ENCODE measurements around the gene BCL2A1. TPM values are rescaled to one million over a fixed set of nuclear protein-coding genes. Genes with fewer than 3 reads are reported as not detected.
"Not testable (repeated sequence)": the region's sequence is repeated elsewhere in the genome, so short reads cannot be mapped to it uniquely, and the experiment has no call there.

The BCL2A1 gene
- 2.5 and 5.0 TPM in 2 replicates for total RNA-seq (2012; rRNA removed)

DNA sequence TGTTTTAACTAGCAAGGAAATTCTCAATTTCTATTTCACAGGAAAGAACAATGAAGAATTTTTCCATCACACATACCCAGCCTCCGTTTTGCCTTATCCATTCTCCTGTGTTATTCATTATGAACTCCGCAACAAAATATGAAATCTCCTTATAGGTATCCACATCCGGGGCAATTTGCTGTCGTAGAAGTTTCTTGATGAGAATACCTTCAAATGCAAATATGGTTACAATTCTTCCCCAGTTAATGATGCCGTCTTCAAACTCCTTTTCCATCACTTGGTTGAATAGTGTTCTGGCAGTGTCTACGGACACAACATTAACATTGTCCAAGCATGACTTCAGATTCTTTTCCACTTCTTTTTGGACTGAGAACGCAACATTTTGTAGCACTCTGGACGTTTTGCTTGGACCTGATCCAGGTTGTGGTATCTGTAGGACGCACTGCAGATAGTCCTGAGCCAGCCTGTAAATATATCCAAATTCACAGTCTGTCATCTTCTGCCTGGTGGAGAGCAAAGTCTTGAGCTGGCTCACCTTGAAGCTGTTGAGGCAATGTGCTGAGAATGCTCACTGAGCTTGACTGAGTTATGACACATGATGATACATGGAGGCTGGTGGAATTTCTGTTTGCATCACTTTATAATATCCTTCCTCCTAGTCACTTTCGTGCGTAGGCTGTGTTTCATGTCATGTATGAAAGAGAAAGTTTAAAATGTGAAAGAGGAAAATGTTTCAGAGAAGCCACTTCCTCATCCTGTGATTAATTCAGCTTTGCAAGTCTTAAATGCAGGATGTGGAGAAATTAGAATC is at the start of gene BCL2A1:
BCL2A1 (minus strand) TSS at position 573 of the 811 bp plus-strand sequence; CDS start at position 496, 77 bp downstream.
- H3K9me3 ChIP-seq (replicated peaks; ENCODE audit: low read length), result no peaks in the 10 kb centered on the region
- H3K9ac ChIP-seq (ENCODE audit: low read depth, low read length), result no peak within 1 kb of the TSS
- peaks cover 11% of the 10 kb centered on the region for H3K4me1 ChIP-seq (ENCODE audit: control insufficient read depth, insufficient read depth, low read length)
- peak within 1 kb of the TSS; percentile 47 for H3K4me2 ChIP-seq (ENCODE audit: low read length)
- H3K27me3 ChIP-seq (ENCODE audit: control insufficient read depth, insufficient read depth, low read length), result no peaks in the 10 kb centered on the region
- no peaks in the 10 kb centered on the region for H3K36me3 ChIP-seq (ENCODE audit: insufficient read depth, low read length)
- H3K4me3 ChIP-seq (ENCODE audit: low read length), result no peak within 1 kb of the TSS

DNA sequence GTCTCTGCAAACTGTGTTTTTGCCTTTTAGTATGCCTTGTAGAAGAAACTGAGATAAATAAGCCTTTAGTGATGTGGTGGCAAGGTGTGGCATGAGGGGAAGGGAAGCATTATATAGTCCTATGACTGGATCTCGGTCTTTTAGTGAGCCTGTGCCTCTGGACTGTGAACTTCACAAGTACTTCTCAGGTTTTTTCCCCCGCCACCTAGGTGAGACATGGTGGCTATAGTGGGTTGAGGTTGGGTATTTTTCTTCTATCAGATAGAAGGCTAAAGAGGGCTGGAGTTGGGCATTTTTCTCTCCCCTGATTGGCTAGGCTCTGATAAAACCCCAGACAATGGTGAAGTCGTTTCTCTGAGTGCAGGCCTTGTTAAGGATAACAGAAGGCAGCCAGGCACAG is 49.7 kb upstream of the BCL2A1 start:
- Histone ChIP-seq H3K9ac (ENCODE audit: low read depth, low read length) (no peak overlapping the region), H3K27me3 (ENCODE audit: control insufficient read depth, insufficient read depth, low read length) (peaks cover 3% of the 10 kb centered on the region), H3K4me2 (ENCODE audit: low read length) (no peak overlapping the region), H3K4me3 (ENCODE audit: low read length) (no peak overlapping the region), H3K4me1 (ENCODE audit: control insufficient read depth, insufficient read depth, low read length) (no peaks in the 10 kb centered on the region), H3K36me3 (ENCODE audit: insufficient read depth, low read length) (no peaks in the 10 kb centered on the region), H3K9me3 (replicated peaks; ENCODE audit: low read length) (no peaks in the 10 kb centered on the region)

DNA sequence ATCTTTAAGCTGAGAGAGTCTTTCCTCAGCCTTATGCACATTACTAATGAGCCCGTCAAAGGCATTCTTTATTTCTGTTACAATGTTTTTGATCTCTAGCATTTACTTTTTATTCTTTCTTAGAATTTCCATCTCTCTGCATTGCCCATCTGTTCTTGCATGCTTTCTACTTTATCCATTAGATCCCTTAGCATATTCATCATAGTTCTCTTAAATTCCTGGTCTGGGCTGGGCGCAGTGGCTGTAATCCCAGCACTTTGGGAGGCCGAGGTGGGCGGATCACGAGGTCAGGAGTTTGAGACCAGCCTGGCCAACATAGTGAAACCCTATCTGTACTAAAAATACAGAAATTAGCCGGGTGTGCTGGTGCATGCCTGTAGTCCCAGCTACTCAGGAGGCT is 49.2 kb upstream of the BCL2A1 start:
- H3K9me3 ChIP-seq (replicated peaks; ENCODE audit: low read length); H3K27me3 ChIP-seq (ENCODE audit: control insufficient read depth, insufficient read depth, low read length); H3K36me3 ChIP-seq (ENCODE audit: insufficient read depth, low read length); H3K4me1 ChIP-seq (ENCODE audit: control insufficient read depth, insufficient read depth, low read length); H3K4me3 ChIP-seq (ENCODE audit: low read length); H3K4me2 ChIP-seq (ENCODE audit: low read length); H3K9ac ChIP-seq (ENCODE audit: low read depth, low read length): not testable (repeated sequence)

DNA sequence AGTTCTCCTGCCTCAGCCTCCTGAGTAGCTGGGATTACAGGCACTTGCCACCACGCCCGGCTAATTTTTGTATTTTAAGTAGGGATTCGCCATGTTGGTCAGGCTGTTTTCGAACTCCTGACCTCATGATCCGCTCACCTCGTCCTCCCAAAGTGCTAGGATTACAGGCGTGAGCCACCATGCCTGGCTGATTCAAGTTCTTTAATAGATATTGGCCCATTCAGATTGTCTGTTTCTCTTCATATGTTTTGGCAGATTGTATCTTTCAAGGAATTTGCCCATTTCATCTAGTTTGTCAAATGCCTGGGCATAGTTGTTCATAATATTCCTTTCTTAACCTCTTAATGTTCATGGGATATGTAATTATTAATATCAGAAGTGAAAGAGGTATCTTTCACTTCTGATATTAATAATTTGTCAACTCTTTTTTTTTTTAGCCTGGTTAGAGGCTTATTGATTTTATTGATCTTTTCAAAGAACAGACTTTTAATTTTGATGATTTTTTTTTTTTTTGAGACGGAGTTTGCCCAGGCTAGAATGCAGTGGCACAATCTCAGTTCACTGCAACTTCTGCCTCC is 48.3 kb upstream of the BCL2A1 start:
- Histone ChIP-seq H3K4me1 (ENCODE audit: control insufficient read depth, insufficient read depth, low read length) (no peaks in the 10 kb centered on the region), H3K4me3 (ENCODE audit: low read length) (no peak overlapping the region), H3K27me3 (ENCODE audit: control insufficient read depth, insufficient read depth, low read length) (peaks cover 3% of the 10 kb centered on the region), H3K9me3 (replicated peaks; ENCODE audit: low read length) (no peaks in the 10 kb centered on the region), H3K36me3 (ENCODE audit: insufficient read depth, low read length) (no peaks in the 10 kb centered on the region), H3K9ac (ENCODE audit: low read depth, low read length) (no peak overlapping the region), H3K4me2 (ENCODE audit: low read length) (no peak overlapping the region)

DNA sequence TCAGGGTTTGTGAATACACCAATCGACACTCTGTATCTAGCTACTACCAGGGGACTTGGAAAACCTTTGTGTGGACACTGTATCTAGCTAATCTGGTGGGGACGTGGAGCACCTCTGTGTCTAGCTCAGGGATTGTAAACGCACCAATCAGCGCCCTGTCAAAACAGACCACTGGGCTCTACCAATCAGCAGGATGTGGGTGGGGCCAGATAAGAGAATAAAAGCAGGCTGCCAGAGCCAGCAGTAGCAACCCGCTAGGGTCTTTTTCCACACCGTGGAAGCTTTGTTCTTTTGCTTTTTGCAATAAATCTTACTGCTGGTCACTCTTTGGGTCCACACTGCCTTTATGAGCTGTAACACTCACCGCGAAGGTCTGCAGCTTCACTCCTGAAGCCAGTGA is 46.1 kb upstream of the BCL2A1 start:
- H3K27me3 ChIP-seq (ENCODE audit: control insufficient read depth, insufficient read depth, low read length); H3K9me3 ChIP-seq (replicated peaks; ENCODE audit: low read length); H3K4me2 ChIP-seq (ENCODE audit: low read length); H3K36me3 ChIP-seq (ENCODE audit: insufficient read depth, low read length); H3K9ac ChIP-seq (ENCODE audit: low read depth, low read length); H3K4me1 ChIP-seq (ENCODE audit: control insufficient read depth, insufficient read depth, low read length); H3K4me3 ChIP-seq (ENCODE audit: low read length): not testable (repeated sequence)

DNA sequence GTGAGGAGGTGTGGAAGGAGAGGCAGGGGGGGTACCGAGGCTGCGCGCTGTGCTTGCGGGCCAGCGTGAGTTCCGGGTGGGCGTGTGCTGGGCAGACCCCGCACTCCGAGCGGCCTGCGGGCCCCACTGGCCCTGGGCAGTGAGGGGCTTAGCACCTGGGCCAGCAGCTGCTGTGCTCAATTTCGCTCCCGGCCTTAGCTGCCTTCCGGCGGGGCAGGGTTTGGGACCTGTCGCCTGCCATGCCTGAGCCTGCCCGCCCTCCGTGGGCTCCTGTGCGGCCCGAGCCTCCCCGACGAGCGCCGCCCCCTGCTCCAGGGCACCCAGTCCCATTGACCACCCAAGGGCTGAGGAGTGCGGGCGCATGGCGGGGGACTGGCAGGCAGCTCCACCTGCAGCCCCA is 45.5 kb upstream of the BCL2A1 start:
- H3K4me3 ChIP-seq (ENCODE audit: low read length), result not testable (repeated sequence)

DNA sequence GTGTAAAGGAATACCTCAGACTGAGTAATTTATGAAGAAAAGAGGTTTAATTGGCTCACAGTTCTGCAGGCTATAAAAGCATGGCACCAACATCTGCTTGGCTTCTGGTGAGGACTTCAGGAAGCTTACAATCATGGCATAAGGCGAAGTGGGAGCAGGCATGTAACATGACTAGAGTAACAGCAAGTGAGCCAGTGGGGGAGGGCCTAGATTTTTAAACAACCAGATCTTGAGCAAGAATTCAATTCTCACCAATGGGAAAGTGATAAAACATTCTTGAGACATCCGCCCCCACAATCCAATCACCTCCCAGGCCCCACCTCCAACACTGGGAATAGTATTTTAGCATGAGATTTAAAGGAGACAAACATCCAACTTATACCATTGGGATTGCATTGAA is 44.2 kb upstream of the BCL2A1 start:
- Histone ChIP-seq H3K36me3 (ENCODE audit: insufficient read depth, low read length) (no peaks in the 10 kb centered on the region), H3K4me3 (ENCODE audit: low read length) (no peak overlapping the region), H3K4me1 (ENCODE audit: control insufficient read depth, insufficient read depth, low read length) (peaks cover 12% of the 10 kb centered on the region), H3K9ac (ENCODE audit: low read depth, low read length) (no peak overlapping the region), H3K27me3 (ENCODE audit: control insufficient read depth, insufficient read depth, low read length) (no peaks in the 10 kb centered on the region), H3K9me3 (replicated peaks; ENCODE audit: low read length) (no peaks in the 10 kb centered on the region), H3K4me2 (ENCODE audit: low read length) (no peak overlapping the region)

More for the DNA sequence above, 45.5 kb upstream of the BCL2A1 start:
- not testable (repeated sequence) for H3K27me3 ChIP-seq (ENCODE audit: control insufficient read depth, insufficient read depth, low read length); H3K36me3 ChIP-seq (ENCODE audit: insufficient read depth, low read length); H3K4me2 ChIP-seq (ENCODE audit: low read length); H3K4me1 ChIP-seq (ENCODE audit: control insufficient read depth, insufficient read depth, low read length); H3K9ac ChIP-seq (ENCODE audit: low read depth, low read length); H3K9me3 ChIP-seq (replicated peaks; ENCODE audit: low read length)

DNA sequence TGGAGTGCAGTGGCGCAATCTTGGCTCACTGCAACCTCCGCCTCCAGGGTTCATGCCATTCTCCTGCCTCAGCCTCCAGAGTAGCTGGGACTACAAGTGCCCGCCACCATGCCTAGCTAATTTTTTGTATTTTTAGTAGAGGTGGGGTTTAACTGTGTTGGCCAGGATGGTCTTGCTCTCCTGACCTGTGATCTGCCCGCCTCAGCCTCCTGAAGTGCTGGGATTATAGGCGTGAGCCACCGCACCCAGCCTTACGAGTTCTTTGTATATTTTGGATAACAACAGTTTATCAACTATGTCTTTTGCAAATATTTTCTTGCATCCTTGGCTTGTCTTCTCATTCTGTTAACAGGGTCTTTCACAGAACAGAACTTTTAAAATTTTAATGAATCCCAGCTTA is 43.2 kb upstream of the BCL2A1 start:
- H3K9ac ChIP-seq (ENCODE audit: low read depth, low read length), result not testable (repeated sequence)
- H3K4me1 ChIP-seq (ENCODE audit: control insufficient read depth, insufficient read depth, low read length), result peaks cover 18% of the 10 kb centered on the region

DNA sequence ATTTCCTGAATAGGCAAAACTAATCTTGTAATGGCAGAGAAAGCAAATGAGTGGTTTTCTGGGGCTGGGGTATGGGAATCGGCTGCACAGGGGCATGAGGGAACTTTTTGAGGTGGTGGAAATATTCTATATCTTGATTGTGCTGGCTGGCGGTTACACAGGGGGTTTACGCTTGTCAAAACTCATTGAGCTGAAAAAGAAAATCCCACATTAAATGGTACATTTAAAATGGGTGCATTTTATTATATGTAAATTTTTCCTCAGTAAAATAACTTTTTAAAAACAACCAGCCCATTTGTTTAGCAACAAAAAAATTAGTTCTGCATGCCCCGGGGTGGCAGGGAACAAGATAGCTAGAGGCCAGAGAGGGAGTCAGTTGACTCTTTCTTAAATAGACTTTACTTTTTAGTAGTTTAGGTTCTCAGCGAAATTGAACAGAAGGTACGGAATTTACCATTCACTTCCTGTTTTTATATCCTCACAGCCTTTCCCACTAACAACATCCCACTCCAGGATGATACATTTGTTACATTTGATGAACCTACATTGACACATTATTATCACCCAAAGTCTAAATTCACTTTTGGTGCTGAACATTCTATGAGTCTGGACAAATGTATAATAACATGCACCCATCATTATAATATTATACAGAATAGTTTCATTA is 41.2 kb upstream of the BCL2A1 start:
- Histone ChIP-seq H3K27me3 (ENCODE audit: control insufficient read depth, insufficient read depth, low read length) (no peaks in the 10 kb centered on the region), H3K4me2 (ENCODE audit: low read length) (no peak overlapping the region), H3K9me3 (replicated peaks; ENCODE audit: low read length) (no peaks in the 10 kb centered on the region), H3K4me1 (ENCODE audit: control insufficient read depth, insufficient read depth, low read length) (peaks cover 18% of the 10 kb centered on the region), H3K4me3 (ENCODE audit: low read length) (no peak overlapping the region), H3K9ac (ENCODE audit: low read depth, low read length) (no peak overlapping the region), H3K36me3 (ENCODE audit: insufficient read depth, low read length) (no peaks in the 10 kb centered on the region)

More for the DNA sequence above, 43.2 kb upstream of the BCL2A1 start:
- H3K4me2 ChIP-seq (ENCODE audit: low read length); H3K36me3 ChIP-seq (ENCODE audit: insufficient read depth, low read length); H3K27me3 ChIP-seq (ENCODE audit: control insufficient read depth, insufficient read depth, low read length); H3K9me3 ChIP-seq (replicated peaks; ENCODE audit: low read length); H3K4me3 ChIP-seq (ENCODE audit: low read length): not testable (repeated sequence)

DNA sequence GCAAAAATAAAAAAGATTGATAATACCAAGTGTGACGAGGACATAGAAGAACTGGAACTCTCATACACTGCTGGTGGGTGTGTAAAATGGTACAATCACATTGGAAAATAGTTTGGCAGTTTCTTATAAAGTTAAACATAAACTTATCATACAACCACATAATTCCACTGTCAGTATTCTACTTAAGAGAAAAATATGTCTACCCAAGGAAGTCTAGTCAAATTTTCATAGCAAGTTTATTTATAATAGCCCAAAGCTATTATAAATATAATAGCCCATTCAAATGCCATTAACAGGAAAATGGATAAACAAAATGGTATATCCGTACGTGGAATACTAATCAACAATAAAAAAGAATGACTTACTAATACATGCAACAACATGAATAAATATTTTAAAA is 40.6 kb upstream of the BCL2A1 start:
- no peaks in the 10 kb centered on the region for H3K36me3 ChIP-seq (ENCODE audit: insufficient read depth, low read length)
- no peaks in the 10 kb centered on the region for H3K27me3 ChIP-seq (ENCODE audit: control insufficient read depth, insufficient read depth, low read length)
- H3K9me3 ChIP-seq (replicated peaks; ENCODE audit: low read length), result no peaks in the 10 kb centered on the region
- H3K4me2 ChIP-seq (ENCODE audit: low read length), result no peak overlapping the region
- H3K9ac ChIP-seq (ENCODE audit: low read depth, low read length), result no peak overlapping the region
- peaks cover 18% of the 10 kb centered on the region for H3K4me1 ChIP-seq (ENCODE audit: control insufficient read depth, insufficient read depth, low read length)
- H3K4me3 ChIP-seq (ENCODE audit: low read length), result no peak overlapping the region

DNA sequence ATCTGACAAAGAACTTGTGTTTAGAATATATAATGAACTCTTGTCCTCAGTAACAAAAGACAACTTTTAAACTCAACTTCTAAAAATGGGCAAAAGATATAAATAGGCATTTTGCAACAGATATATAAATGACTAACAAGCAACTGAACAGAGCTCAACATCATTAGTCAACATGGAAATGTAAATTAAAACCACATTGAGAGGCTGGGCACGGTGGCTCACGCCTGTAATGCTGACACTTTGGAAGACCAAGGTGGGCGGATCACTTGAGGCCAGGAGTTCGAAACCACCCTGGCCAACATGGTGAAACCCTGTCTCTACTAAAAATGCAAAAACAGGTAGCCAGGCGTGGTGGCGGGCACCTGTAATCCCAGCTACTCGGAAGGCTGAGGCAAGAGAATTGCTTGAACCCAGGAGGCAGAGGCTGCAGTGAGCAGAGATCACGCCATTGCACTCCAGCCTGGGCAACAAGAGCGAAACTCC is 40.1 kb upstream of the BCL2A1 start:
- not testable (repeated sequence) for H3K27me3 ChIP-seq (ENCODE audit: control insufficient read depth, insufficient read depth, low read length); H3K36me3 ChIP-seq (ENCODE audit: insufficient read depth, low read length); H3K4me3 ChIP-seq (ENCODE audit: low read length); H3K9me3 ChIP-seq (replicated peaks; ENCODE audit: low read length)
- Histone ChIP-seq H3K9ac (ENCODE audit: low read depth, low read length) (peak overlapping the region; percentile 46), H3K4me2 (ENCODE audit: low read length) (peak overlapping the region; percentile 16), H3K4me1 (ENCODE audit: control insufficient read depth, insufficient read depth, low read length) (peaks cover 18% of the 10 kb centered on the region)
